H9 (cell line): Measurements from ENCODE around the gene FHIT. TPM values are rescaled to one million over a fixed set of nuclear protein-coding genes. Genes with fewer than 3 reads are reported as not detected.
A peak's percentile ranks its signal among the peaks of the same experiment; 100 is the strongest.

Experiments used
- DNase-seq: peaks from one replicate; pipeline ENCODE4 v3.0.0-alpha.2; 2017
- H2AFZ ChIP-seq: one replicate; pipeline ENCODE4 v1.6.1; 2013; ENCODE audit warnings: mild to moderate bottlenecking, low read length, control low read depth, moderate library complexity
- H2AK5ac ChIP-seq: 2 replicates; pipeline ENCODE4 v1.6.1; 2013; ENCODE audit warnings: low read length, control low read depth, mixed read lengths; ENCODE audit not compliant: insufficient read length
- H2BK120ac ChIP-seq: one replicate; pipeline ENCODE4 v1.6.1; 2013; ENCODE audit warnings: low read depth, mild to moderate bottlenecking, low read length, control low read depth, inconsistent platforms; ENCODE audit not compliant: poor library complexity, severe bottlenecking
- H2BK12ac ChIP-seq: 2 replicates; pipeline ENCODE4 v1.6.1; 2013; ENCODE audit warnings: low read length, control low read depth, mixed read lengths, low read depth; ENCODE audit not compliant: insufficient read length
- H2BK15ac ChIP-seq: 2 replicates; pipeline ENCODE4 v1.6.1; 2013; ENCODE audit warnings: low read depth, low read length, control low read depth
- H2BK20ac ChIP-seq: one replicate; pipeline ENCODE4 v1.6.1; 2013; ENCODE audit warnings: low read depth, mild to moderate bottlenecking, low read length, control low read depth, inconsistent platforms; ENCODE audit not compliant: poor library complexity, severe bottlenecking
- H2BK5ac ChIP-seq: 2 replicates; pipeline ENCODE4 v1.6.1; 2013; ENCODE audit warnings: low read length, control low read depth, mixed read lengths; ENCODE audit not compliant: insufficient read length
- H3K14ac ChIP-seq: 2 replicates; pipeline ENCODE4 v1.6.1; 2013; ENCODE audit warnings: low read length, control low read depth; ENCODE audit not compliant: insufficient read depth
- H3K18ac ChIP-seq: 2 replicates; pipeline ENCODE4 v1.6.1; 2013; ENCODE audit warnings: low read depth, mild to moderate bottlenecking, mixed read lengths, low read length, control low read depth; ENCODE audit not compliant: insufficient read length
- H3K23ac ChIP-seq: 2 replicates; pipeline ENCODE4 v1.6.1; 2013; ENCODE audit warnings: low read length, control low read depth, mixed read lengths, low read depth; ENCODE audit not compliant: insufficient read length
- H3K23me2 ChIP-seq: 2 replicates; pipeline ENCODE4 v1.6.1; 2013; ENCODE audit warnings: low read depth, mild to moderate bottlenecking, mixed read lengths, low read length, control low read depth; ENCODE audit not compliant: insufficient read length, poor library complexity, severe bottlenecking
- H3K27ac ChIP-seq: 2 replicates; pipeline ENCODE4 v1.5.1; 2013; ENCODE audit warnings: low read length, control low read depth, mixed read lengths, low read depth; ENCODE audit not compliant: insufficient read length
- H3K27me3 ChIP-seq: 2 replicates; pipeline ENCODE4 v1.6.1; 2013; ENCODE audit warnings: low read length, control low read depth, inconsistent platforms; ENCODE audit not compliant: insufficient read depth
- H3K4ac ChIP-seq: 2 replicates; pipeline ENCODE4 v1.6.1; 2013; ENCODE audit warnings: low read depth, mild to moderate bottlenecking, control low read depth, inconsistent platforms, low read length, moderate library complexity
- H3K4me1 ChIP-seq: 2 replicates; pipeline ENCODE4 v1.6.1; 2013; ENCODE audit warnings: low read length, control low read depth, inconsistent platforms; ENCODE audit not compliant: insufficient read depth
- H3K4me2 ChIP-seq: 2 replicates; pipeline ENCODE4 v1.6.1; 2013; ENCODE audit warnings: low read length, control low read depth, mixed read lengths; ENCODE audit not compliant: insufficient read length, insufficient read depth
- H3K56ac ChIP-seq: 2 replicates; pipeline ENCODE4 v1.6.1; 2013; ENCODE audit warnings: low read depth, mild to moderate bottlenecking, mixed read lengths, low read length, control low read depth; ENCODE audit not compliant: insufficient read length
- H3K79me1 ChIP-seq: 2 replicates; pipeline ENCODE4 v1.6.1; 2013; ENCODE audit warnings: low read depth, mild to moderate bottlenecking, moderate library complexity, low read length, control low read depth, inconsistent platforms; ENCODE audit not compliant: insufficient read depth, poor library complexity, severe bottlenecking
- H3K79me2 ChIP-seq: 2 replicates; pipeline ENCODE4 v1.6.1; 2013; ENCODE audit warnings: low read length, control low read depth, inconsistent platforms; ENCODE audit not compliant: insufficient read depth
- H3K9ac ChIP-seq: 2 replicates; pipeline ENCODE4 v1.6.1; 2013; ENCODE audit warnings: low read length, control low read depth, mixed read lengths; ENCODE audit not compliant: insufficient read length; ENCODE audit errors: extremely low read depth
- H3K9me3 ChIP-seq: one replicate; pipeline ENCODE4 v1.6.1; 2013; ENCODE audit warnings: low read depth, low read length, inconsistent platforms; ENCODE audit not compliant: control insufficient read depth
- H3T11ph ChIP-seq: one replicate; pipeline ENCODE4 v1.6.1; 2013; ENCODE audit warnings: mild to moderate bottlenecking, low read length, control low read depth, inconsistent platforms
- H4K20me1 ChIP-seq: one replicate; pipeline ENCODE4 v1.6.1; 2013; ENCODE audit not compliant: control insufficient read depth, insufficient read length, insufficient read depth
- H4K5ac ChIP-seq: 2 replicates; pipeline ENCODE4 v1.6.1; 2013; ENCODE audit warnings: low read depth, mild to moderate bottlenecking, mixed read lengths, low read length, control low read depth; ENCODE audit not compliant: insufficient read length
- H4K8ac ChIP-seq: replicated peaks from 2 replicates; pipeline ENCODE4 v1.6.1; 2013; ENCODE audit warnings: low read length, control low read depth, mixed read lengths, low read depth; ENCODE audit not compliant: insufficient read length
- H4K91ac ChIP-seq: 2 replicates; pipeline ENCODE4 v1.6.1; 2013; ENCODE audit warnings: low read depth, mild to moderate bottlenecking, moderate library complexity, mixed read lengths, low read length, control low read depth; ENCODE audit not compliant: insufficient read length
- H3K27ac Mint-ChIP-seq, 3 experiments: 2 replicates in 2 of 3; 3 replicates in 1 of 3; pipeline ENCODE4 v1.8.0; 2020 to 2021; ENCODE audit warnings: mixed read lengths in 3 of 3, mild to moderate bottlenecking in 1 of 3, moderate library complexity in 1 of 3
- H3K27me3 Mint-ChIP-seq: 2 replicates; pipeline ENCODE4 v1.8.0; 2021; ENCODE audit warnings: low read depth, mild to moderate bottlenecking, moderate library complexity, mixed read lengths
- H3K36me3 Mint-ChIP-seq, 3 experiments: 2 replicates in 2 of 3; 3 replicates in 1 of 3; pipeline ENCODE4 v1.8.0; 2020 to 2021; ENCODE audit warnings: low read depth in 3 of 3, mixed read lengths in 3 of 3; ENCODE audit not compliant: insufficient read depth in 1 of 3
- H3K4me1 Mint-ChIP-seq, 2 experiments: 2 replicates each; pipeline ENCODE4 v1.8.0; 2020; ENCODE audit warnings: mixed read lengths in 2 of 2
- H3K4me3 Mint-ChIP-seq, 2 experiments: 2 replicates in 1 of 2; 3 replicates in 1 of 2; pipeline ENCODE4 v1.8.0; 2020 to 2021; ENCODE audit warnings: mild to moderate bottlenecking in 2 of 2, mixed read lengths in 2 of 2, moderate library complexity in 1 of 2
- H3K9me3 Mint-ChIP-seq, 2 experiments: 2 replicates in 1 of 2; 3 replicates in 1 of 2; pipeline ENCODE4 v1.8.0; 2020; ENCODE audit warnings: mild to moderate bottlenecking in 2 of 2, mixed read lengths in 2 of 2, moderate library complexity in 1 of 2
- WGBS: extraction: QIAGEN DNeasy Blood & Tissue Kit; methylation state at CpG from one replicate; pipeline ENCODE4 v1.1.7; 2013; ENCODE audit warnings: missing lambda C conversion rate, low lambda C conversion rate, mixed read lengths; ENCODE audit not compliant: insufficient read length; ENCODE audit errors: extremely low coverage; 5-methylcytosine and 5-hydroxymethylcytosine counted together
- total RNA-seq: library from RNA; stranded (reverse); gene quantifications from 2 replicates; pipeline ENCODE4 v1.2.1, GENCODE V29; 2021
- TF ChIP-seq, protein P1 (sequence below): fragments of 200-600 bp; sonication (generic); conservative IDR thresholded peaks from 3 replicates; pipeline ENCODE4 v1.8.0; 2021; ENCODE audit warnings: antibody characterized with exemption, mild to moderate bottlenecking

Gene FHIT
- total RNA-seq, 1 experiment from 2014 or later: 3.0 TPM

DNA sequence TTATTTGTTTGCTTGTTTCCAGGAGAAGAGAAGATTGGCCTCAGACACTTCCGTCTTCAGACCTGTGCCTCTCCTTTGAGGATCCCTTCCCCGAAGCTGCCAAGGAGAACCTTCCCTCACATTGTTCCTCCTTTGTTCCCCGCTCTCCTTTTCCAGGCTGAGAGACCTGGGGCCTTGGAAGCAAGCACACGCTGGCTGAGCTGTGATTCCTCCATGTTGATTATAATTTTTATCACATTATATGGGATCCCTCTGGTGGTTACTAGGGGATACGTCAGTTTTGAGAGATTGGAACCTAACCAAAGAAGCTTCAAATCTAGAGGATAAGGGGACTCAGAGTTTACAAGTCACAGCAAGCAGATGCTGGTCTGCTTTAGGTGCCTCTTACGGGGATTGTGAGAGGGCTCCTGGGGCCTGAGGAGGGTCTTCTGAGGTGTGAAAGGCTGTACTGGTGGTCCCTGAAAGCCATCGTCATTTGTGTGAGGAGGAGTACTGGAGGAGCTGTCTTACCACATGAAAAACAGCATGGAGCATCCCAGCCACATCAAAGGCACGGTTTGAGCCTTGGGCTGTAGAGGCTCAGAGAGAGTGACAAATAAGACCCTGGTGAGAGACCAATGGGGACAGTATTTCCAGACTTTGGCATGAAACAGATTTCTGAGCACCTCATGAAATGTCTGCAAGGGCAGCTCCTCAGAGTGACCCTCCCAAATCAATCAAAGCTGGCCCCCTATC is 1441.4 kb downstream of the FHIT start:
- H2BK15ac ChIP-seq: no peak overlapping the region
- no peak overlapping the region for H3T11ph ChIP-seq
- peaks cover 4% of the 10 kb centered on the region for H3K27me3 Mint-ChIP-seq
- H3K23me2 ChIP-seq: no peaks in the 10 kb centered on the region
- peaks cover 34 to 38% of the 10 kb centered on the region in 2 experiments for H3K4me1 Mint-ChIP-seq
- H3K27me3 ChIP-seq: no peaks in the 10 kb centered on the region
- no peak overlapping the region for H2BK120ac ChIP-seq
- no peak overlapping the region for H2BK12ac ChIP-seq
- no peak overlapping the region for H4K91ac ChIP-seq
- H2AK5ac ChIP-seq: no peak overlapping the region
- no peak for DNase-seq
- peaks cover 7% of the 10 kb centered on the region; the same call in 1 of the 2 replicates for H3K4me1 ChIP-seq
- H3K4me3 Mint-ChIP-seq: no peak overlapping the region
- peak overlapping the region in 1 of 3 experiments; percentile 3; a peak in 2 of 7 replicates for H3K27ac Mint-ChIP-seq
- H3K79me2 ChIP-seq: no peaks in the 10 kb centered on the region
- H4K8ac ChIP-seq: no peak overlapping the region
- H3K9me3 Mint-ChIP-seq: no peaks in the 10 kb centered on the region; a peak in 1 of 5 replicates
- no peak overlapping the region for H3K23ac ChIP-seq
- H4K5ac ChIP-seq: no peak overlapping the region
- no peaks in the 10 kb centered on the region for H4K20me1 ChIP-seq
- H3K36me3 Mint-ChIP-seq: no peaks in the 10 kb centered on the region
- no peak overlapping the region for H2BK20ac ChIP-seq
- no peak overlapping the region for H3K56ac ChIP-seq
- no peak overlapping the region for H3K4me2 ChIP-seq
- TF ChIP-seq, protein P1, sequence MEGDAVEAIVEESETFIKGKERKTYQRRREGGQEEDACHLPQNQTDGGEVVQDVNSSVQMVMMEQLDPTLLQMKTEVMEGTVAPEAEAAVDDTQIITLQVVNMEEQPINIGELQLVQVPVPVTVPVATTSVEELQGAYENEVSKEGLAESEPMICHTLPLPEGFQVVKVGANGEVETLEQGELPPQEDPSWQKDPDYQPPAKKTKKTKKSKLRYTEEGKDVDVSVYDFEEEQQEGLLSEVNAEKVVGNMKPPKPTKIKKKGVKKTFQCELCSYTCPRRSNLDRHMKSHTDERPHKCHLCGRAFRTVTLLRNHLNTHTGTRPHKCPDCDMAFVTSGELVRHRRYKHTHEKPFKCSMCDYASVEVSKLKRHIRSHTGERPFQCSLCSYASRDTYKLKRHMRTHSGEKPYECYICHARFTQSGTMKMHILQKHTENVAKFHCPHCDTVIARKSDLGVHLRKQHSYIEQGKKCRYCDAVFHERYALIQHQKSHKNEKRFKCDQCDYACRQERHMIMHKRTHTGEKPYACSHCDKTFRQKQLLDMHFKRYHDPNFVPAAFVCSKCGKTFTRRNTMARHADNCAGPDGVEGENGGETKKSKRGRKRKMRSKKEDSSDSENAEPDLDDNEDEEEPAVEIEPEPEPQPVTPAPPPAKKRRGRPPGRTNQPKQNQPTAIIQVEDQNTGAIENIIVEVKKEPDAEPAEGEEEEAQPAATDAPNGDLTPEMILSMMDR: peak; percentile 59
- H3K27ac ChIP-seq: no peak overlapping the region
- H2AFZ ChIP-seq: no peak overlapping the region
- no peaks in the 10 kb centered on the region for H3K9me3 ChIP-seq
- no peak overlapping the region for H3K18ac ChIP-seq
- no peaks in the 10 kb centered on the region for H3K79me1 ChIP-seq
- WGBS: no CpG with 5 or more reads among the region's 8 CpGs
- H3K4ac ChIP-seq: no peak overlapping the region
- H3K14ac ChIP-seq: no peak overlapping the region
- no peak overlapping the region for H2BK5ac ChIP-seq
- no peak overlapping the region for H3K9ac ChIP-seq
